H4 (cell line): Measurements from ENCODE around the gene FCSK. TPM values are rescaled to one million over a fixed set of nuclear protein-coding genes. Genes with fewer than 3 reads are reported as not detected.

Experiments
- DNase-seq: peaks from one replicate; pipeline ENCODE4 v3.0.0-alpha.2; 2015; ENCODE audit warnings: low spot score
- total RNA-seq: library from RNA; depleted of rRNA; stranded (reverse); fragments of >200 nt; shearing (Covaris generic); gene quantifications from 2 replicates; pipeline ENCODE4 v1.2.3, GENCODE V29; 2014

The FCSK gene
- total RNA-seq, 1 experiment from 2014 or later: 2.9 TPM

GRCh38 chr16:70476272-70477020 lies 22.1 kb downstream of the FCSK start:
- peak; percentile 66 for DNase-seq

GRCh38 chr16:70478169-70478568 lies 23.8 kb downstream of the FCSK start:
- DNase-seq: no peak

GRCh38 chr16:70478912-70479341 lies 24.5 kb downstream of the FCSK start:
- DNase-seq: no peak

- no peak for DNase-seq
Measured at GRCh38 chr16:70480127-70481105, 26.0 kb downstream of the FCSK start.

- DNase-seq: no peak
Measured at GRCh38 chr16:70481929-70482536, 27.6 kb downstream of the FCSK start.

GRCh38 chr16:70482624-70483023 lies 28.2 kb downstream of the FCSK start:
- no peak for DNase-seq

- DNase-seq: no peak
Measured at GRCh38 chr16:70483426-70483825, 29.0 kb downstream of the FCSK start.

GRCh38 chr16:70484867-70485266 lies 30.5 kb downstream of the FCSK start:
- DNase-seq: no peak

- DNase-seq: no peak
Measured at GRCh38 chr16:70490261-70490660, 35.9 kb downstream of the FCSK start.

GRCh38 chr16:70493802-70494201 lies 39.4 kb downstream of the FCSK start:
- DNase-seq: no peak

GRCh38 chr16:70494202-70494770 lies 39.9 kb downstream of the FCSK start:
- no peak for DNase-seq

- no peak for DNase-seq
Measured at GRCh38 chr16:70494777-70495176, 40.4 kb downstream of the FCSK start.

- DNase-seq: no peak
Measured at GRCh38 chr16:70495425-70496182, 41.2 kb downstream of the FCSK start.

GRCh38 chr16:70496513-70496912 lies 42.1 kb downstream of the FCSK start:
- DNase-seq: no peak

GRCh38 chr16:70508752-70509151 lies 54.4 kb downstream of the FCSK start:
- DNase-seq: no peak

- no peak for DNase-seq
Measured at GRCh38 chr16:70510216-70510615, 55.8 kb downstream of the FCSK start.

GRCh38 chr16:70511833-70512232 lies 57.4 kb downstream of the FCSK start:
- DNase-seq: no peak

- DNase-seq: no peak
Measured at GRCh38 chr16:70512456-70512855, 58.1 kb downstream of the FCSK start.

GRCh38 chr16:70520612-70521297 lies 66.4 kb downstream of the FCSK start:
- no peak for DNase-seq

GRCh38 chr16:70522216-70523075 lies 68.1 kb downstream of the FCSK start:
- no peak for DNase-seq
